ENCODE results near the gene PLEKHG7.

PLEKHG7 gene

DNA sequence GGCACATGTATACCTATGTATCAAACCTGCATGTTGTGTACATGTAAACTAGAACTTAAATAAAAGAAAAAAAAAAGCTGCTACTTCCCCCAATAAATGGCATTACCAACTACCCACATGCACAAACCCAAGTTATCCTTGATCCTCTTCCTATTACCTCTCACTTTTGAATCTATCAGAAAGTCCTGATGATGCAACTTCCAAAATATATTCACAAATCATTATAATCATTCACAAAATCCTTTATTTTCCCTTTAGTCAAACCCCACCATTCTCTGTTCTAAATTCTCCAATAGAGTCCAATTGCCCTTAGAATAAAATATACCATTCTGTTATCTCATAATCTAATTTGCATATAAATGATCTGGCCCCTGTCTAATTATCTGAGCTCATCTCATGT is 92.0 kb downstream of the PLEKHG7 start:
- no peak for DNase-seq (ENCODE audit: low read depth in 2 of 2)

GRCh38 chr12:92796650-92797049 is 93.9 kb downstream of the PLEKHG7 start:
- no peak for DNase-seq (ENCODE audit: low read depth in 2 of 2)

DNA sequence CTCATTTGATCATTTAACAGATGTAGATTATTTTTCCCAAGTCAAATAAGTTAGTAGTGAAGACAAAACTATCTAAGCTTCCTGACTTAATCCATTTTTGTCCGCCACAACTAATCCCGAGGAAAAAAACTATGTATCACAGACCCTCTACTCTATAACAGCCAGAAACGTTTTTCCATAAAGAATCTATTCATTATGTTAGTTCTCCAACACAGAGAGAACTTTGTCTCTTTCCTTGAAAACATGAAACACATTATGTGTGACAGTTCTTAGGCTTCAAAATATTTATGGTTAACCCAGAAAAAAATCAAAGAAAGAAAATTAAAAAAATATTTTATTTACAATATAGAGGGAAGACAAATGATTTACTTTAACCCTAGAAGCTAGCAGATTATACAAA is 100.1 kb downstream of the PLEKHG7 start:
- DNase-seq (ENCODE audit: low read depth in 2 of 2) = no peak

DNA sequence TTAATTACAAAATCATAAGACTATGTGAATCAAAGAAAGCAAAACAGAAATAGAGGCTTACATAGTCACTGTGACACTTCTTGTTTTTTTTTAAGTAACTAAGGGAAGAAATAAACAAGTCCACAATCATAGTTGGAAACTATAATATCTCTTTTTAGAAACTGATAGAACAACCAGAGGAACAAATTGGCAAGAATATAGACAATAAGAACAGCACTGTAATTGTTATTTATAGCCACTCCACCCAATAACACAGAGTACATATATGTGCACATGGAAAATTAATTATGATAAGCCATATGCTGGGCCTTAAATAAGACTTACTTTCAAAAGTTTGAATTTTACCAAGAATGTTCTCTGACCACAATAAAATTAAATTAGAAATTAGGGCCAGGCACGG is 101.1 kb downstream of the PLEKHG7 start:
- no peak for DNase-seq (ENCODE audit: low read depth in 2 of 2)

- DNase-seq (ENCODE audit: low read depth in 2 of 2) = no peak
These were observed 107.6 kb downstream of the PLEKHG7 start for GRCh38 chr12:92810370-92810769.

DNA sequence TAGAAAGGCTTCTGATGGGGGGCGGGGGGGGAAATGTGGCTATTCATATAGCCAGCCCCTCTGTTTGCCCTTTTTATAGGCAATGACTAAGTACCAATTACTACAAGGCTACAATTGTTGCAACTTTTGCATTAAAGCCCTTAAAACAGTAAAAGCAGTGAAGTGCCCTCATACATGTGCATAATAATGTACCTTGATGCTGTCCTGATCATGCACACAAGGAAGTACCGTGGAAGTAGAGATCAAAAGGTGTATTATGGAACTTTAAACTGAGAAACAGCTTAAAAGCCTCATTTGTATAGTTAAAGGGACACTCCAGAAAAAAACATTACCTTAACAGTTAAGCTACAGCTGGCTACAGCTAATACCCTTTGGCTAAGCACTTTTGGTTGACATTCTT is 111.8 kb downstream of the PLEKHG7 start:
- DNase-seq (ENCODE audit: low read depth in 2 of 2) = no peak

DNA sequence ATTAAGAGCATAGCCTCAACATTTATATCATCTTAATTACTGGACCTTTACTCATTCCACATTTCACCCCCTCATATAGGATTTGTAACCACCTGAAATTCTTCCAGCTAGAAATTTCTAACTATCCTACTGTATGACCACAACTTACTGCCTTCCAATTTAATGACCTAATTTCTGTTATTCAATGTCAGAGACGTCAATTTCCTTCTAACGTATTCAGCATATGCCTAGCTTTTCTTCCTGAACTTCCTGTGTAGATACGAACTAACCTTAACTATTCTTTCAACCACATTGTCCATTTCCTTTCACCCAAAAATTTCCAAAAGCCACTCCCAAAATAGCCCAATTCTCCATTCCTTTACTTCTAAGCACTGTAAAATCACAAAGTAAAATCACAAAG is 118.4 kb downstream of the PLEKHG7 start:
- no peak for DNase-seq (ENCODE audit: low read depth in 2 of 2)

Data from stimulated activated CD8-positive, alpha-beta memory T cell treated with anti-CD3 and anti-CD28 coated beads, Interleukin-7, amount 100 ng/mL, for 4 hours (primary cell).